Left ventricle myocardium inferior (tissue), 1 donor: ENCODE data around the gene LRCH2. TPM values are rescaled to one million over a fixed set of nuclear protein-coding genes. Genes with fewer than 3 reads are reported as not detected.

Source experiments
- DNase-seq: peaks from one replicate; pipeline ENCODE4 v3.0.0-alpha.2; 2020
- H3K27ac ChIP-seq: fragments of 200-600 bp; replicated peaks from 2 replicates; pipeline ENCODE4 v1.8.0; 2021
- H3K27me3 ChIP-seq: fragments of 200-600 bp; 2 replicates; pipeline ENCODE4 v1.8.0; 2021; ENCODE audit warnings: low read depth
- H3K36me3 ChIP-seq: fragments of 200-600 bp; 2 replicates; pipeline ENCODE4 v1.8.0; 2021
- H3K4me1 ChIP-seq: fragments of 200-600 bp; 2 replicates; pipeline ENCODE4 v1.8.0; 2021
- H3K4me3 ChIP-seq: fragments of 200-600 bp; 2 replicates; pipeline ENCODE4 v1.8.0; 2021; ENCODE audit warnings: mild to moderate bottlenecking, moderate library complexity
- H3K9me3 ChIP-seq: fragments of 200-600 bp; replicated peaks from 2 replicates; pipeline ENCODE4 v1.8.0; 2021
- CTCF ChIP-seq: fragments of 200-600 bp; IDR thresholded peaks from 2 replicates; pipeline ENCODE4 v1.8.0; 2021; ENCODE audit warnings: antibody characterized with exemption, mild to moderate bottlenecking, borderline replicate concordance
- intact Hi-C: fragments of 100-400 bp; cut with micrococcal nuclease; formaldehyde crosslinking; loops from one replicate; pipeline ENCODE4 v1.11.0; 2022
- total RNA-seq: library from RNA; stranded (reverse); fragmentation: NEBNext Ultra II Directional; extraction: Animal tissue kit (Norgen Biotek cat#: 25700); gene quantifications from one replicate; pipeline ENCODE4 v1.2.1, GENCODE V29; 2021
- donor health status: DM: no; HTN: yes; CAD: no; lungs with severe emphysema.

LRCH2 gene
- total RNA-seq, 1 donor from 2014 or later: 1.0 TPM

GRCh38 chrX:115264009-115264408 lies 30.1 kb upstream of the LRCH2 start:
- no peak for TF ChIP-seq CTCF
- Histone ChIP-seq H3K27me3 (no peaks in the 10 kb centered on the region), H3K36me3 (no peaks in the 10 kb centered on the region), H3K9me3 (no peaks in the 10 kb centered on the region), H3K27ac (no peak overlapping the region), H3K4me3 (no peak overlapping the region), H3K4me1 (no peaks in the 10 kb centered on the region)
- DNase-seq: no peak
- intact Hi-C loops: no loop called here

- intact Hi-C loops: no loop called here
- Histone ChIP-seq H3K9me3 (no peaks in the 10 kb centered on the region), H3K36me3 (no peaks in the 10 kb centered on the region), H3K27ac (no peak overlapping the region), H3K4me3 (no peak overlapping the region), H3K4me1 (no peaks in the 10 kb centered on the region), H3K27me3 (no peaks in the 10 kb centered on the region)
- no peak for DNase-seq
- no peak for TF ChIP-seq CTCF
These were observed 27.3 kb upstream of the LRCH2 start for GRCh38 chrX:115261148-115261547.

GRCh38 chrX:115260330-115260729 lies 26.4 kb upstream of the LRCH2 start:
- intact Hi-C loops: no loop called here
- DNase-seq: no peak
- Histone ChIP-seq H3K4me3 (no peak overlapping the region), H3K27ac (no peak overlapping the region), H3K36me3 (no peaks in the 10 kb centered on the region), H3K9me3 (no peaks in the 10 kb centered on the region), H3K4me1 (no peaks in the 10 kb centered on the region), H3K27me3 (no peaks in the 10 kb centered on the region)
- no peak for TF ChIP-seq CTCF

- no peaks in the 10 kb centered on the region for H3K4me1 ChIP-seq
- no peaks in the 10 kb centered on the region for H3K36me3 ChIP-seq
- H3K9me3 ChIP-seq: no peaks in the 10 kb centered on the region
- H3K27me3 ChIP-seq: no peaks in the 10 kb centered on the region
- no peak overlapping the region for H3K4me3 ChIP-seq
- intact Hi-C loops: no loop called here
- no peak overlapping the region for H3K27ac ChIP-seq
- TF ChIP-seq CTCF: no peak
- no peak for DNase-seq
These were observed 25.5 kb upstream of the LRCH2 start for GRCh38 chrX:115259238-115259875.

GRCh38 chrX:115257711-115258110 lies 23.8 kb upstream of the LRCH2 start:
- H3K36me3 ChIP-seq: no peaks in the 10 kb centered on the region
- no peak overlapping the region for H3K4me3 ChIP-seq
- no peaks in the 10 kb centered on the region for H3K4me1 ChIP-seq
- H3K27ac ChIP-seq: no peak overlapping the region
- no peak for TF ChIP-seq CTCF
- no peak for DNase-seq
- H3K27me3 ChIP-seq: no peaks in the 10 kb centered on the region
- intact Hi-C loops: no loop called here
- H3K9me3 ChIP-seq: no peaks in the 10 kb centered on the region

- no peaks in the 10 kb centered on the region for H3K4me1 ChIP-seq
- intact Hi-C loops: no loop called here
- no peak for DNase-seq
- TF ChIP-seq CTCF: no peak
- H3K9me3 ChIP-seq: no peaks in the 10 kb centered on the region
- no peaks in the 10 kb centered on the region for H3K27me3 ChIP-seq
- H3K4me3 ChIP-seq: no peak overlapping the region
- H3K36me3 ChIP-seq: no peaks in the 10 kb centered on the region
- no peak overlapping the region for H3K27ac ChIP-seq
These were observed 21.1 kb upstream of the LRCH2 start for GRCh38 chrX:115255003-115255402.
